ENCODE data around the gene MORN2.
"Not testable (repeated sequence)": the region's sequence is repeated elsewhere in the genome, so short reads cannot be mapped to it uniquely, and the experiment has no call there.

The MORN2 gene

GRCh38 chr2:38875576-38876367, at the start of gene MORN2, which contains the start of gene DHX57:
Gene MORN2, plus strand, starts transcription at chr2:38875976.
Gene DHX57, minus strand, starts transcription at chr2:38875934. Its CDS starts 7,529 bp downstream, at chr2:38868405.
- DNase-seq (ENCODE audit: low read depth in 2 of 2), result peak; percentile 58 to 72

- not testable (repeated sequence) for DNase-seq (ENCODE audit: low read depth in 2 of 2)
These were observed 48.1 kb upstream of the MORN2 start for GRCh38 chr2:38827539-38828145.

GRCh38 chr2:38828460-38828859, 47.3 kb upstream of the MORN2 start:
- no peak for DNase-seq (ENCODE audit: low read depth in 2 of 2)

- no peak for DNase-seq (ENCODE audit: low read depth in 2 of 2)
These were observed 45.8 kb upstream of the MORN2 start for GRCh38 chr2:38829971-38830370.

GRCh38 chr2:38830526-38831159, 45.1 kb upstream of the MORN2 start:
- no peak for DNase-seq (ENCODE audit: low read depth in 2 of 2)

- DNase-seq (ENCODE audit: low read depth in 2 of 2), result no peak
These were observed 40.7 kb upstream of the MORN2 start for GRCh38 chr2:38835015-38835601.

- no peak for DNase-seq (ENCODE audit: low read depth in 2 of 2)
These were observed 39.8 kb upstream of the MORN2 start for GRCh38 chr2:38835990-38836389.

- DNase-seq (ENCODE audit: low read depth in 2 of 2), result no peak
These were observed 39.0 kb upstream of the MORN2 start for GRCh38 chr2:38836791-38837190.

GRCh38 chr2:38850045-38850444, 25.7 kb upstream of the MORN2 start:
- DNase-seq (ENCODE audit: low read depth in 2 of 2), result no peak

GRCh38 chr2:38856165-38856564, 19.6 kb upstream of the MORN2 start:
- DNase-seq (ENCODE audit: low read depth in 2 of 2), result no peak

GRCh38 chr2:38862476-38862875, 13.3 kb upstream of the MORN2 start:
- no peak for DNase-seq (ENCODE audit: low read depth in 2 of 2)

GRCh38 chr2:38863061-38863695, 12.6 kb upstream of the MORN2 start:
- no peak for DNase-seq (ENCODE audit: low read depth in 2 of 2)

- DNase-seq (ENCODE audit: low read depth in 2 of 2), result no peak
These were observed 8.9 kb upstream of the MORN2 start for GRCh38 chr2:38866773-38867443.

- no peak for DNase-seq (ENCODE audit: low read depth in 2 of 2)
These were observed 4.3 kb upstream of the MORN2 start for GRCh38 chr2:38871432-38871831.

- no peak for DNase-seq (ENCODE audit: low read depth in 2 of 2)
These were observed 2.0 kb upstream of the MORN2 start for GRCh38 chr2:38873763-38874162.

GRCh38 chr2:38875227-38875575, 575 bp upstream of the MORN2 start:
- DNase-seq (ENCODE audit: low read depth in 2 of 2), result no peak

GRCh38 chr2:38876407-38876806, 631 bp downstream of the MORN2 start:
- no peak for DNase-seq (ENCODE audit: low read depth in 2 of 2)

- no peak for DNase-seq (ENCODE audit: low read depth in 2 of 2)
These were observed 10.3 kb downstream of the MORN2 start for GRCh38 chr2:38886063-38886462.

- DNase-seq (ENCODE audit: low read depth in 2 of 2), result no peak
These were observed 11.6 kb downstream of the MORN2 start for GRCh38 chr2:38887347-38887746.

- no peak for DNase-seq (ENCODE audit: low read depth in 2 of 2)
These were observed 12.3 kb downstream of the MORN2 start for GRCh38 chr2:38887902-38888554.

- DNase-seq (ENCODE audit: low read depth in 2 of 2), result no peak
These were observed 13.3 kb downstream of the MORN2 start for GRCh38 chr2:38889045-38889444.

Measured in stimulated activated CD8-positive, alpha-beta memory T cell treated with anti-CD3 and anti-CD28 coated beads, Interleukin-7, amount 100 ng/mL, for 4 hours (primary cell).